Calu3 (cell line): ENCODE results near the gene YWHAH. TPM values are rescaled to one million over a fixed set of nuclear protein-coding genes. Genes with fewer than 3 reads are reported as not detected.
A peak's percentile ranks its signal among the peaks of the same experiment; 100 is the strongest.

Experiments used
- Bru-seq: library from RNA; stranded (reverse); fragments of 400-500 nt; gene quantifications from one replicate; lab custom pipeline; 2021; lab: Mats Ljungman, UMichigan
- BruChase-seq, 2 experiments: library from RNA; stranded (reverse); fragments of 400-500 nt; gene quantifications; one replicate each; lab custom pipeline; 2021; lab: Mats Ljungman, UMichigan
- BruUV-seq: library from RNA; stranded (reverse); fragments of 400-500 nt; replicated peaks from 2 replicates; lab custom pipeline; 2021; lab: Mats Ljungman, UMichigan
- CTCF ChIA-PET: fragments of 300-600 bp; sonication (Branson Sonifier 250); formaldehyde crosslinking; loops from one replicate; lab custom pipeline; 2022; ENCODE audit warnings: antibody characterized with exemption; lab: Charles Lee
- DNase-seq: peaks from one replicate; pipeline ENCODE4 v3.0.0; 2022
- H3K27ac Mint-ChIP-seq: one replicate; pipeline ENCODE4 v1.8.0; 2022; ENCODE audit warnings: mixed read lengths; ENCODE audit not compliant: unreplicated experiment
- H3K27me3 Mint-ChIP-seq: one replicate; pipeline ENCODE4 v1.8.0; 2022; ENCODE audit warnings: mixed read lengths; ENCODE audit not compliant: unreplicated experiment
- H3K36me3 Mint-ChIP-seq: one replicate; pipeline ENCODE4 v1.8.0; 2022; ENCODE audit warnings: mild to moderate bottlenecking, moderate library complexity, mixed read lengths; ENCODE audit not compliant: insufficient read depth, unreplicated experiment
- H3K4me1 Mint-ChIP-seq: one replicate; pipeline ENCODE4 v1.8.0; 2022; ENCODE audit warnings: mild to moderate bottlenecking, low read depth, mixed read lengths; ENCODE audit not compliant: unreplicated experiment
- H3K4me3 Mint-ChIP-seq: one replicate; pipeline ENCODE4 v1.8.0; 2022; ENCODE audit warnings: mild to moderate bottlenecking, low read depth, moderate library complexity, mixed read lengths; ENCODE audit not compliant: unreplicated experiment
- H3K9me3 Mint-ChIP-seq: one replicate; pipeline ENCODE4 v1.8.0; 2022; ENCODE audit warnings: low read depth, mixed read lengths; ENCODE audit not compliant: unreplicated experiment
- CTCF ChIP-seq: fragments of 200-600 bp; IDR thresholded peaks from one replicate; pipeline ENCODE4 v1.8.0; 2022; ENCODE audit warnings: antibody characterized with exemption; ENCODE audit not compliant: unreplicated experiment
- intact Hi-C: fragments of 100-400 bp; cut with micrococcal nuclease; formaldehyde crosslinking; loops from one replicate; pipeline ENCODE4 v1.10.0; 2022; ENCODE audit not compliant: unreplicated experiment
- long read RNA-seq: library from polyadenylated mRNA; stranded (forward); transcript quantifications from one replicate; pipeline ENCODE4 v2.0.0, GENCODE V29; 2022
- total RNA-seq: library from RNA; stranded (reverse); gene quantifications from 2 replicates; pipeline ENCODE4 v1.2.3, GENCODE V29; 2022

Gene YWHAH
- total RNA-seq (179 and 197 TPM in 2 replicates), Bru-seq, nascent RNA (percentile 96 among the genes with signal in this experiment), BruChase-seq, experiment 1, labeled RNA remaining after a 6-hour chase (percentile 100 among the genes with signal in this experiment), BruChase-seq, experiment 2, labeled RNA remaining after a 2-hour chase (percentile 100 among the genes with signal in this experiment)
- long read RNA-seq, transcript YWHAH-201 (2 exons, 1,825 nt) = major isoform, 370 of 404 reads
- long read RNA-seq, partial matches to known transcripts = 0 of 404 reads
- long read RNA-seq, other reads (novel, unspliced or antisense) = 32 of 404 reads

- H3K27me3 Mint-ChIP-seq = no peaks in the 10 kb centered on the region
- BruUV-seq = no TSS peak
- no peaks in the 10 kb centered on the region for H3K9me3 Mint-ChIP-seq
- peak; percentile 96 for DNase-seq
- no peak within 1 kb of the TSS for H3K4me3 Mint-ChIP-seq
- intact Hi-C loops = loop anchor here (10.0 kb wide), 1 partner anchor 49 kb away; no protein-coding TSS in a partner anchor
- peak within 1 kb of the TSS; percentile 59 for H3K27ac Mint-ChIP-seq
- CTCF ChIA-PET = no interaction called here
- no peak for TF ChIP-seq CTCF
- H3K4me1 Mint-ChIP-seq = no peaks in the 10 kb centered on the region
- H3K36me3 Mint-ChIP-seq = peaks cover 14% of the 10 kb centered on the region
Measured at GRCh38 chr22:31943978-31944699, at the start of gene YWHAH. Gene YWHAH, plus strand, starts transcription at chr22:31944535. Its CDS starts 199 bp downstream, at chr22:31944734.

GRCh38 chr22:31895411-31896123 is 48.8 kb upstream of the YWHAH start:
- TF ChIP-seq CTCF = no peak
- CTCF ChIA-PET = interaction anchor here (0.6 kb wide), 1 partner anchor 262 kb away, joined by 3 read pairs; no protein-coding TSS in a partner anchor
- no TSS peak for BruUV-seq
- peaks cover 7% of the 10 kb centered on the region for H3K36me3 Mint-ChIP-seq
- no peaks in the 10 kb centered on the region for H3K27me3 Mint-ChIP-seq
- no peaks in the 10 kb centered on the region for H3K9me3 Mint-ChIP-seq
- H3K27ac Mint-ChIP-seq = no peak overlapping the region
- no peaks in the 10 kb centered on the region for H3K4me1 Mint-ChIP-seq
- no peak for DNase-seq
- intact Hi-C loops = loop anchor here (10.0 kb wide), 1 partner anchor 49 kb away; the partner anchor contains the start of gene YWHAH
- no peak overlapping the region for H3K4me3 Mint-ChIP-seq

- no peak overlapping the region for H3K4me3 Mint-ChIP-seq
- no peaks in the 10 kb centered on the region for H3K4me1 Mint-ChIP-seq
- H3K27ac Mint-ChIP-seq = no peak overlapping the region
- intact Hi-C loops = loop anchor here (10.0 kb wide), 1 partner anchor 48 kb away; the partner anchor contains the start of gene YWHAH
- peaks cover 7% of the 10 kb centered on the region for H3K36me3 Mint-ChIP-seq
- no peak for TF ChIP-seq CTCF
- no TSS peak for BruUV-seq
- no peaks in the 10 kb centered on the region for H3K9me3 Mint-ChIP-seq
- CTCF ChIA-PET = interaction anchor here (0.6 kb wide), 1 partner anchor 263 kb away, joined by 3 read pairs; no protein-coding TSS in a partner anchor
- no peaks in the 10 kb centered on the region for H3K27me3 Mint-ChIP-seq
- no peak for DNase-seq
Measured at GRCh38 chr22:31896472-31896871, 47.9 kb upstream of the YWHAH start.
